CD14-positive monocyte (primary cell): Measurements from ENCODE around the gene KIF17. TPM values are rescaled to one million over a fixed set of nuclear protein-coding genes. Genes with fewer than 3 reads are reported as not detected.

ENCODE experiments used
- DNase-seq, 3 donors: peaks; one replicate each; pipeline ENCODE4 v3.0.0-alpha.2; 2011 to 2022
- H2AFZ ChIP-seq: 2 replicates; pipeline ENCODE4 v1.6.0; 2012; ENCODE audit warnings: mild to moderate bottlenecking, low read depth, low read length, inconsistent platforms; ENCODE audit not compliant: insufficient read depth, poor library complexity, severe bottlenecking
- H3K27ac ChIP-seq, 2 donors: 1 replicate in 1 of 2; 2 replicates in 1 of 2; pipeline ENCODE4 v1.5.1; 2012 to 2013; ENCODE audit warnings: low read length in 2 of 2, control low read depth in 1 of 2, inconsistent platforms in 1 of 2, low read depth in 1 of 2, mild to moderate bottlenecking in 1 of 2
- H3K27me3 ChIP-seq, 2 donors: one replicate each; pipeline versions ENCODE4 v1.6.0 to v1.6.1; 2011 to 2013; ENCODE audit warnings: low read length in 2 of 2; ENCODE audit not compliant: control insufficient read depth in 2 of 2, insufficient read depth in 2 of 2
- H3K36me3 ChIP-seq, 2 donors: replicated peaks in 1 of 2; 1 replicate in 1 of 2; 2 replicates in 1 of 2; pipeline versions ENCODE4 v1.5.1 to v1.6.1; 2012 to 2013; ENCODE audit warnings: low read length in 2 of 2, control low read depth in 1 of 2, inconsistent platforms in 1 of 2, mild to moderate bottlenecking in 1 of 2; ENCODE audit not compliant: insufficient read depth in 2 of 2, control insufficient read depth in 1 of 2
- H3K4me1 ChIP-seq, 2 donors: 1 replicate in 1 of 2; 2 replicates in 1 of 2; pipeline versions ENCODE4 v1.5.1 to v1.6.1; 2012 to 2013; ENCODE audit warnings: low read length in 2 of 2, control low read depth in 1 of 2, inconsistent platforms in 1 of 2, mild to moderate bottlenecking in 1 of 2, moderate library complexity in 1 of 2; ENCODE audit not compliant: insufficient read depth in 2 of 2, control insufficient read depth in 1 of 2
- H3K4me2 ChIP-seq: replicated peaks from 2 replicates; pipeline ENCODE3; 2012; ENCODE audit warnings: low read length, moderate library complexity, mild to moderate bottlenecking; ENCODE audit not compliant: poor library complexity, severe bottlenecking; ENCODE audit errors: extremely low read depth
- H3K4me3 ChIP-seq, 3 experiments: fragments of 200-600 bp in 1 of 3; sonication (generic) in 1 of 3; replicated peaks in 1 of 3; 1 replicate in 2 of 3; 2 replicates in 1 of 3; pipeline ENCODE4 v1.5.1; 2011 to 2013; ENCODE audit warnings: low read length in 3 of 3, mild to moderate bottlenecking in 3 of 3, control low read depth in 2 of 3, low read depth in 2 of 3, inconsistent platforms in 1 of 3, moderate library complexity in 1 of 3
- H3K79me2 ChIP-seq: 2 replicates; pipeline ENCODE4 v1.6.0; 2012; ENCODE audit warnings: mild to moderate bottlenecking, control low read depth, inconsistent platforms, low read length, moderate library complexity; ENCODE audit not compliant: insufficient read depth
- H3K9ac ChIP-seq: 2 replicates; pipeline ENCODE4 v1.6.0; 2017; ENCODE audit warnings: low read length, mild to moderate bottlenecking; ENCODE audit not compliant: insufficient read depth, poor library complexity, severe bottlenecking
- H3K9me3 ChIP-seq, 2 donors: replicated peaks in 1 of 2; 1 replicate in 1 of 2; 2 replicates in 1 of 2; pipeline versions ENCODE4 v1.5.1 to v1.6.1; 2012 to 2013; ENCODE audit warnings: low read length in 2 of 2, control low read depth in 1 of 2; ENCODE audit not compliant: control insufficient read depth in 1 of 2, insufficient read depth in 1 of 2
- H4K20me1 ChIP-seq: 2 replicates; pipeline ENCODE4 v1.6.0; 2012; ENCODE audit warnings: mild to moderate bottlenecking, low read length, control low read depth, moderate library complexity; ENCODE audit not compliant: insufficient read depth
- H3K27ac Mint-ChIP-seq, 7 donors: one replicate each; pipeline ENCODE4 v1.8.0; 2020; ENCODE audit warnings: mild to moderate bottlenecking in 7 of 7, mixed read lengths in 7 of 7, moderate library complexity in 6 of 7, inconsistent platforms in 2 of 7
- H3K27me3 Mint-ChIP-seq, 3 donors: one replicate each; pipeline ENCODE4 v1.8.0; 2021 to 2022; ENCODE audit warnings: low read depth in 3 of 3, mild to moderate bottlenecking in 3 of 3, mixed read lengths in 3 of 3, moderate library complexity in 3 of 3, inconsistent platforms in 1 of 3
- H3K36me3 Mint-ChIP-seq, 2 donors: one replicate each; pipeline ENCODE4 v1.8.0; 2020; ENCODE audit warnings: mixed read lengths in 2 of 2, inconsistent platforms in 1 of 2, mild to moderate bottlenecking in 1 of 2
- H3K4me1 Mint-ChIP-seq: one replicate; pipeline ENCODE4 v1.8.0; 2020; ENCODE audit warnings: mild to moderate bottlenecking, mixed read lengths
- H3K4me3 Mint-ChIP-seq, 2 donors: one replicate each; pipeline ENCODE4 v1.8.0; 2020; ENCODE audit warnings: mild to moderate bottlenecking in 2 of 2, mixed read lengths in 2 of 2, moderate library complexity in 1 of 2
- H3K9me3 Mint-ChIP-seq, 7 donors: one replicate each; pipeline ENCODE4 v1.8.0; 2020 to 2022; ENCODE audit warnings: mixed read lengths in 7 of 7, mild to moderate bottlenecking in 6 of 7, moderate library complexity in 6 of 7, inconsistent platforms in 2 of 7
- WGBS: methylation state at CpG from one replicate; pipeline ENCODE4 v1.1.5; 2013; ENCODE audit warnings: missing lambda C conversion rate; ENCODE audit not compliant: insufficient coverage; 5-methylcytosine and 5-hydroxymethylcytosine counted together
- intact Hi-C, 2 donors: fragments of 100-400 bp; cut with micrococcal nuclease; formaldehyde crosslinking; loops; one replicate each; pipeline versions ENCODE4 v1.15.0 to v1.15.1; 2023
- polyA plus RNA-seq, 3 donors: library from polyadenylated mRNA; depleted of rRNA in 1 of 3; unstranded in 2 of 3; stranded (reverse) in 1 of 3; fragments of 300-500 nt in 2 of 3; fragments of >200 nt in 1 of 3; fragmentation: Illumina TruSeq in 2 of 3; gene quantifications; 1 replicate in 2 of 3; 2 replicates in 1 of 3; pipeline ENCODE4 v1.2.3, GENCODE V29; 2012 to 2021
- TF ChIP-seq, protein P1 (sequence below): fragments of 200-600 bp; IDR thresholded peaks from one replicate; pipeline ENCODE4 v1.8.0; 2022; ENCODE audit warnings: antibody characterized with exemption, mild to moderate bottlenecking

KIF17 gene
- polyA plus RNA-seq, 3 donors = 0.16 TPM; not detected in 2

DNA sequence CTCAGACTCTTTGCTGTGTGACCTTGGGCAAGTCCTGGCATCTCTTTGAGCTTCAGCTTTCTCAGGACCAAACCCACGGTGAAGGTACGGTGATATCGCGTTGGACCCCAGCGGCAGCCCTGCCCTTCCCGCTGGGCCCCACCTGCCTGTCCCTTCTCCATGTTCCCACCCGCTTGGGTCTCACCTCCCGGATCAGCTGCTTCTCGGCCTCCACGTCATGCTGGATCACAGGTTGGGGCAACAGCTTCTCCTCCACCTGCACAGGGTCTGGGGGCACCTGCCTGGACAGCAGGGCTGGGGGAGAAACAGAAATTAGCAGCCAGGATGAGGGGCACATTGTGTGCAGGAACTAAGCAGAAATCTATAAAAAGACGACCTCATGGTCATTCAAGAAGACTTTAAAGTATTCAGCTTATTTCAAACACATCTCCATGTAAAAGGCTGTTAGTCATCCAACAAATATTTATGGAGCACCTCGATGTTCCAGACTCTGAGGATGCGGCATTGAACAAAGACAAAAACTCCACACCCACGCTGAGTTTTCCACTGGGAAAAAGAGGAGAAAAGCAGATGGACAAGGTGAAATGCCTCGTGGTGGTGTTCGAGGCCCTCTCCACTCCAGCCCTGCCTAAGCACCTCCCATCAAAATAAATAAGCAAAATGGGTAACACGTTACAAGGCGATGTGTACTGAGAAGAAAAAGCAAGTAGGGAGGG, 19.5 kb downstream of the KIF17 start:
- WGBS = 98% methylated on average over 7 of the region's 18 CpGs
- DNase-seq = no peak
- H3K36me3 Mint-ChIP-seq = no peaks in the 10 kb centered on the region
- H2AFZ ChIP-seq = no peak overlapping the region
- H3K27ac ChIP-seq = no peak overlapping the region
- H3K9me3 Mint-ChIP-seq = no peaks in the 10 kb centered on the region
- H3K4me2 ChIP-seq = no peak overlapping the region
- no peaks in the 10 kb centered on the region for H3K36me3 ChIP-seq
- H3K4me1 ChIP-seq = peaks cover 9 to 11% of the 10 kb centered on the region in 2 donors
- peak overlapping the region in 1 of 7 donors; percentile 19 for H3K27ac Mint-ChIP-seq
- no peaks in the 10 kb centered on the region for H3K27me3 ChIP-seq
- TF ChIP-seq, protein P1, sequence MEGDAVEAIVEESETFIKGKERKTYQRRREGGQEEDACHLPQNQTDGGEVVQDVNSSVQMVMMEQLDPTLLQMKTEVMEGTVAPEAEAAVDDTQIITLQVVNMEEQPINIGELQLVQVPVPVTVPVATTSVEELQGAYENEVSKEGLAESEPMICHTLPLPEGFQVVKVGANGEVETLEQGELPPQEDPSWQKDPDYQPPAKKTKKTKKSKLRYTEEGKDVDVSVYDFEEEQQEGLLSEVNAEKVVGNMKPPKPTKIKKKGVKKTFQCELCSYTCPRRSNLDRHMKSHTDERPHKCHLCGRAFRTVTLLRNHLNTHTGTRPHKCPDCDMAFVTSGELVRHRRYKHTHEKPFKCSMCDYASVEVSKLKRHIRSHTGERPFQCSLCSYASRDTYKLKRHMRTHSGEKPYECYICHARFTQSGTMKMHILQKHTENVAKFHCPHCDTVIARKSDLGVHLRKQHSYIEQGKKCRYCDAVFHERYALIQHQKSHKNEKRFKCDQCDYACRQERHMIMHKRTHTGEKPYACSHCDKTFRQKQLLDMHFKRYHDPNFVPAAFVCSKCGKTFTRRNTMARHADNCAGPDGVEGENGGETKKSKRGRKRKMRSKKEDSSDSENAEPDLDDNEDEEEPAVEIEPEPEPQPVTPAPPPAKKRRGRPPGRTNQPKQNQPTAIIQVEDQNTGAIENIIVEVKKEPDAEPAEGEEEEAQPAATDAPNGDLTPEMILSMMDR = no peak
- H3K4me1 Mint-ChIP-seq = peaks cover 7% of the 10 kb centered on the region
- H3K79me2 ChIP-seq = no peaks in the 10 kb centered on the region
- H3K4me3 Mint-ChIP-seq = no peak overlapping the region
- intact Hi-C loops = loop anchor here (5.0 to 10.0 kb wide), 2 partner anchors 34 to 496 kb away; partner anchors contain the start of gene SH2D5 (in 1 of the 2)
- peaks cover 3 to 16% (median 7%) of the 10 kb centered on the region in 3 donors for H3K27me3 Mint-ChIP-seq
- H3K9me3 ChIP-seq = no peaks in the 10 kb centered on the region
- H3K4me3 ChIP-seq = no peak overlapping the region
- no peaks in the 10 kb centered on the region for H4K20me1 ChIP-seq
- H3K9ac ChIP-seq = no peak overlapping the region

DNA sequence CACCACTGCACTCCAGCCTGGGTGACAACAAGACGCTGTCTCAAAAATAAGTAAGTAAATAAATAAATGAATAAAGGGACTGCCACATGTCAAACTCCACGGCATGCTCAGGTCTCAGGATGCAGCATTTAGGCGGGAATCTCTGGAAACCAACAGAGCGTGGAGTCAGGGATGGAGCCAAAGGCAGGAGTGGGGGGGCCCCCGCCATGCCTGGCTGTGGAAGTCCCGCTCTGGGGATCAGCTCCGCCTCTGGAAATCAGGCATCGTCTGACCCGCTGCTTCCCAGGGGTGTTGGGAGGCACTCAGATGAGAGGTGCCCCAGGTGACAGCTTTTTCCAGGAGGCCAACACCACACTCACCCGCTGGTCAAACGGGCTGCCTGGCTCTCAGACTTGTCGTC, 20.2 kb downstream of the KIF17 start:
- H3K27ac Mint-ChIP-seq = no peak overlapping the region

More for the DNA sequence above, 20.2 kb downstream of the KIF17 start:
- Mint-ChIP-seq H3K36me3 (no peaks in the 10 kb centered on the region), H3K9me3 (no peaks in the 10 kb centered on the region), H3K4me1 (peaks cover 7% of the 10 kb centered on the region), H3K27me3 (peaks cover 2 to 12% (median 7%) of the 10 kb centered on the region in 3 donors), H3K4me3 (no peak overlapping the region)
- intact Hi-C loops = loop anchor here (2.0 to 10.0 kb wide), 3 partner anchors 35 to 497 kb away; partner anchors contain the start of gene SH2D5 (in 1 of the 2)
- no peak overlapping the region for H3K9ac ChIP-seq
- peaks cover 9 to 11% of the 10 kb centered on the region in 2 donors for H3K4me1 ChIP-seq
- no peak overlapping the region for H3K4me3 ChIP-seq
- no peaks in the 10 kb centered on the region for H3K79me2 ChIP-seq
- no peak for DNase-seq
- H3K27me3 ChIP-seq = no peaks in the 10 kb centered on the region
- no peak overlapping the region for H3K4me2 ChIP-seq
- no peak overlapping the region for H3K27ac ChIP-seq
- TF ChIP-seq, protein P1 = no peak
- 90% methylated on average over 5 of the region's 12 CpGs for WGBS
- no peaks in the 10 kb centered on the region for H4K20me1 ChIP-seq
- no peaks in the 10 kb centered on the region for H3K36me3 ChIP-seq
- no peak overlapping the region for H2AFZ ChIP-seq
- no peaks in the 10 kb centered on the region for H3K9me3 ChIP-seq
